Keratinocyte (primary cell): Measurements from ENCODE around the gene CLPSL1. TPM values are rescaled to one million over a fixed set of nuclear protein-coding genes. Genes with fewer than 3 reads are reported as not detected.

Experiments used
- DNase-seq: peaks from one replicate; pipeline ENCODE4 v3.0.0-alpha.2; 2011; ENCODE audit warnings: low read depth, missing footprints, low spot score
- FAIRE-seq: peaks from 2 replicates; lab custom pipeline; 2011; peaks lifted over from hg19 to GRCh38; lab: Jason Lieb, UNC
- H2AFZ ChIP-seq: 2 replicates; pipeline ENCODE4 v1.6.0; 2012; ENCODE audit warnings: low read length, control low read depth, inconsistent platforms; ENCODE audit not compliant: control insufficient read depth
- H3K27ac ChIP-seq: 2 replicates; pipeline ENCODE4 v1.5.1; 2011; ENCODE audit warnings: low read length; ENCODE audit not compliant: control insufficient read depth, insufficient read depth
- H3K27me3 ChIP-seq: 3 replicates; pipeline ENCODE4 v1.6.0; 2011; ENCODE audit warnings: low read length; ENCODE audit not compliant: control insufficient read depth, insufficient read depth; ENCODE audit errors: extremely low read depth
- H3K36me3 ChIP-seq, 2 experiments: 2 replicates in 1 of 2; 3 replicates in 1 of 2; pipeline ENCODE4 v1.5.1; 2011; ENCODE audit warnings: low read length in 2 of 2, mild to moderate bottlenecking in 1 of 2; ENCODE audit not compliant: control insufficient read depth in 2 of 2, insufficient read depth in 2 of 2; ENCODE audit errors: extremely low read depth in 1 of 2
- H3K4me1 ChIP-seq: 3 replicates; pipeline ENCODE4 v1.5.1; 2011; ENCODE audit warnings: low read length; ENCODE audit not compliant: control insufficient read depth, insufficient read depth; ENCODE audit errors: extremely low read depth
- H3K4me2 ChIP-seq: 3 replicates; pipeline ENCODE4 v1.6.0; 2011; ENCODE audit warnings: low read depth, low read length; ENCODE audit not compliant: control insufficient read depth, insufficient read depth; ENCODE audit errors: extremely low read depth
- H3K4me3 ChIP-seq, 3 experiments: fragments of 200-600 bp in 1 of 3; sonication (generic) in 1 of 3; 2 replicates in 2 of 3; 3 replicates in 1 of 3; pipeline ENCODE4 v1.5.1; 2011 to 2016; ENCODE audit warnings: low read length in 3 of 3, mild to moderate bottlenecking in 3 of 3, control low read depth in 2 of 3, inconsistent platforms in 1 of 3, low read depth in 1 of 3, mixed read lengths in 1 of 3, mixed run types in 1 of 3, moderate library complexity in 1 of 3; ENCODE audit not compliant: control insufficient read depth in 2 of 3, insufficient read depth in 2 of 3; ENCODE audit errors: extremely low read depth in 1 of 3
- H3K79me2 ChIP-seq: 2 replicates; pipeline ENCODE4 v1.6.0; 2012; ENCODE audit warnings: low read length; ENCODE audit not compliant: control insufficient read depth, insufficient read depth
- H3K9ac ChIP-seq: 3 replicates; pipeline ENCODE4 v1.6.0; 2011; ENCODE audit warnings: low read length; ENCODE audit not compliant: control insufficient read depth, insufficient read depth; ENCODE audit errors: extremely low read depth
- H3K9me1 ChIP-seq: 3 replicates; pipeline ENCODE4 v1.6.0; 2011; ENCODE audit warnings: low read length; ENCODE audit not compliant: control insufficient read depth, insufficient read depth; ENCODE audit errors: extremely low read depth
- H3K9me3 ChIP-seq: 2 replicates; pipeline ENCODE4 v1.5.1; 2012; ENCODE audit warnings: low read depth, low read length; ENCODE audit not compliant: control insufficient read depth
- H4K20me1 ChIP-seq: 3 replicates; pipeline ENCODE4 v1.6.0; 2011; ENCODE audit warnings: low read length; ENCODE audit not compliant: control insufficient read depth, insufficient read depth; ENCODE audit errors: extremely low read depth
- CTCF ChIP-seq, 3 experiments: IDR thresholded peaks in 1 of 3; conservative IDR thresholded peaks in 1 of 3; optimal IDR thresholded peaks in 1 of 3; 2 replicates in 2 of 3; 3 replicates in 1 of 3; pipeline versions ENCODE3 to v1.5.1; 2011; ENCODE audit warnings: low read length in 3 of 3, mild to moderate bottlenecking in 3 of 3, moderate library complexity in 2 of 3, control low read depth in 1 of 3, inconsistent platforms in 1 of 3; ENCODE audit not compliant: insufficient read depth in 2 of 3; ENCODE audit errors: extremely low read depth in 1 of 3
- EZH2 ChIP-seq: IDR thresholded peaks from one replicate; pipeline ENCODE4 v1.6.1; 2012; ENCODE audit warnings: inconsistent platforms, mild to moderate bottlenecking, low read length, moderate library complexity
- dilution Hi-C: fragments of 300-500 bp; cut with MboI; formaldehyde crosslinking; loops from one replicate; pipeline ENCODE4 v1.7.0; 2020; ENCODE audit warnings: low sequenced_read_pairs; ENCODE audit not compliant: extremely low pct_ligation_motif_present
- polyA plus RNA-seq, 5 experiments: library from polyadenylated mRNA; depleted of rRNA in 3 of 5; stranded (reverse) in 3 of 5; stranded (forward) in 1 of 5; unstranded in 1 of 5; fragments of >200 nt; gene quantifications; 1 replicate in 1 of 5; 2 replicates in 3 of 5; 3 replicates in 1 of 5; pipeline versions ENCODE4 v1.2.1 to v1.2.3, GENCODE V29; 2011 to 2012; ENCODE audit warnings: missing spikeins in 2 of 5, low read depth in 1 of 5, low replicate concordance in 1 of 5

CLPSL1 gene
- polyA plus RNA-seq, 1 donor (not counting 4 experiments of a cell fraction or from before 2014, with no cell fraction given) = not detected

- no peak for DNase-seq
- H3K36me3 ChIP-seq = no peaks in the 10 kb centered on the region
Observed at GRCh38 chr6:35796236-35796635, 15.4 kb downstream of the CLPSL1 start.

GRCh38 chr6:35797837-35798526, 17.2 kb downstream of the CLPSL1 start:
- H2AFZ ChIP-seq = no peak overlapping the region
- H3K36me3 ChIP-seq = no peaks in the 10 kb centered on the region
- no peak for TF ChIP-seq EZH2
- no peak for TF ChIP-seq CTCF (optimal IDR thresholded peaks at IDR 0.05 in 1 of 3, IDR thresholded peaks at IDR 0.05 in 1 of 3, conservative IDR thresholded peaks at IDR 0.05 in 1 of 3; ENCODE audit: extremely low read depth in 1 of 3, insufficient read depth in 2 of 3, low read length in 3 of 3)
- H3K27me3 ChIP-seq = no peaks in the 10 kb centered on the region
- no peaks in the 10 kb centered on the region for H3K79me2 ChIP-seq
- FAIRE-seq = no peak
- no peaks in the 10 kb centered on the region for H3K4me1 ChIP-seq
- no peaks in the 10 kb centered on the region for H3K9me1 ChIP-seq
- no peak overlapping the region for H3K4me2 ChIP-seq
- H3K4me3 ChIP-seq = no peak overlapping the region
- no peak overlapping the region for H3K9ac ChIP-seq
- dilution Hi-C loops = no loop called here
- no peak for DNase-seq
- no peak overlapping the region for H3K27ac ChIP-seq
- no peaks in the 10 kb centered on the region for H3K9me3 ChIP-seq
- H4K20me1 ChIP-seq = no peaks in the 10 kb centered on the region

More at GRCh38 chr6:35796236-35796635, 15.4 kb downstream of the CLPSL1 start:
- no peak overlapping the region for H3K4me3 ChIP-seq
- no peak overlapping the region for H3K9ac ChIP-seq
- TF ChIP-seq CTCF (optimal IDR thresholded peaks at IDR 0.05 in 1 of 3, IDR thresholded peaks at IDR 0.05 in 1 of 3, conservative IDR thresholded peaks at IDR 0.05 in 1 of 3; ENCODE audit: extremely low read depth in 1 of 3, insufficient read depth in 2 of 3, low read length in 3 of 3) (no peak), EZH2 (no peak)
- H2AFZ ChIP-seq = no peak overlapping the region
- H3K4me2 ChIP-seq = no peak overlapping the region
- no peaks in the 10 kb centered on the region for H3K27me3 ChIP-seq
- H4K20me1 ChIP-seq = no peaks in the 10 kb centered on the region
- no peaks in the 10 kb centered on the region for H3K9me3 ChIP-seq
- H3K4me1 ChIP-seq = no peaks in the 10 kb centered on the region
- no peak for FAIRE-seq
- no peaks in the 10 kb centered on the region for H3K79me2 ChIP-seq
- no peak overlapping the region for H3K27ac ChIP-seq
- dilution Hi-C loops = no loop called here
- H3K9me1 ChIP-seq = no peaks in the 10 kb centered on the region
